Lung (tissue), 12 donors: Measurements from ENCODE around the gene COL11A2. TPM values are rescaled to one million over a fixed set of nuclear protein-coding genes. Genes with fewer than 3 reads are reported as not detected.
A peak's percentile ranks its signal among the peaks of the same experiment; 100 is the strongest.

Source experiments
- ATAC-seq: fragments of 200-7000 bp; cut with Tn5 transposase; one replicate; pipeline ENCODE4 v1.9.1; 2020; ENCODE audit warnings: moderate number of reproducible peaks; ENCODE audit not compliant: insufficient read depth, low FRiP score
- DNase-seq, 3 donors: peaks; one replicate each; pipeline ENCODE4 v3.0.0-alpha.2; 2013 to 2017
- H3K27ac ChIP-seq, 2 donors: one replicate each; pipeline ENCODE4 v1.5.1; 2013; ENCODE audit warnings: mild to moderate bottlenecking in 2 of 2, moderate library complexity in 2 of 2, control low read depth in 1 of 2, inconsistent platforms in 1 of 2, low read depth in 1 of 2, low read length in 1 of 2
- H3K27me3 ChIP-seq, 3 donors: one replicate each; pipeline ENCODE4 v1.5.1; 2013; ENCODE audit warnings: low read length in 2 of 3; ENCODE audit not compliant: control insufficient read depth in 3 of 3, insufficient read depth in 3 of 3
- H3K36me3 ChIP-seq, 4 donors: one replicate each; pipeline ENCODE4 v1.5.1; 2013; ENCODE audit warnings: low read length in 4 of 4, mild to moderate bottlenecking in 1 of 4, moderate library complexity in 1 of 4; ENCODE audit not compliant: control insufficient read depth in 4 of 4, insufficient read depth in 4 of 4
- H3K4me1 ChIP-seq, 5 donors: one replicate each; pipeline ENCODE4 v1.5.1; 2013; ENCODE audit warnings: low read length in 5 of 5, mild to moderate bottlenecking in 2 of 5, moderate library complexity in 1 of 5; ENCODE audit not compliant: control insufficient read depth in 5 of 5, insufficient read depth in 5 of 5
- H3K4me3 ChIP-seq: one replicate; pipeline ENCODE4 v1.5.1; 2013; ENCODE audit warnings: mild to moderate bottlenecking, control low read depth, moderate library complexity
- H3K9ac ChIP-seq, 2 donors: one replicate each; pipeline ENCODE4 v1.5.1; 2013; ENCODE audit warnings: low read length in 2 of 2, control low read depth in 1 of 2; ENCODE audit not compliant: insufficient read depth in 1 of 2
- H3K9me3 ChIP-seq, 4 donors: one replicate each; pipeline ENCODE4 v1.5.1; 2013; ENCODE audit warnings: low read length in 3 of 4, mild to moderate bottlenecking in 1 of 4, moderate library complexity in 1 of 4; ENCODE audit not compliant: control insufficient read depth in 4 of 4, insufficient read depth in 3 of 4
- CTCF ChIP-seq: IDR thresholded peaks from 2 replicates; pipeline ENCODE4 v1.5.1; 2012; ENCODE audit warnings: mild to moderate bottlenecking; ENCODE audit errors: control extremely low read depth, extremely low read depth
- WGBS, 2 donors: extraction: QIAGEN DNeasy Blood & Tissue Kit; methylation state at CpG; one replicate each; pipeline ENCODE4 v1.1.7; 2013; 5-methylcytosine and 5-hydroxymethylcytosine counted together
- polyA plus RNA-seq, 2 donors: library from polyadenylated mRNA; stranded (reverse); fragments of 200-250 nt; gene quantifications; one replicate each; pipeline ENCODE4 v1.2.1, GENCODE V29; 2013
- total RNA-seq, 2 donors: library from RNA; depleted of rRNA in 1 of 2; stranded (reverse); fragments of >200 nt in 1 of 2; gene quantifications; one replicate each; pipeline ENCODE4 v1.2.1, GENCODE V29; 2014 to 2021
- donor health status: control.
- donor health status: control.
- donor health status: Bipolar disorder and iron deficiency.
- donor health status: healthy.
- donor health status: DM: yes; HTN: yes; CAD: no.

Gene COL11A2
- total and polyA plus RNA-seq, 4 donors = 0.32 to 2.4 (median 0.90) TPM

DNA sequence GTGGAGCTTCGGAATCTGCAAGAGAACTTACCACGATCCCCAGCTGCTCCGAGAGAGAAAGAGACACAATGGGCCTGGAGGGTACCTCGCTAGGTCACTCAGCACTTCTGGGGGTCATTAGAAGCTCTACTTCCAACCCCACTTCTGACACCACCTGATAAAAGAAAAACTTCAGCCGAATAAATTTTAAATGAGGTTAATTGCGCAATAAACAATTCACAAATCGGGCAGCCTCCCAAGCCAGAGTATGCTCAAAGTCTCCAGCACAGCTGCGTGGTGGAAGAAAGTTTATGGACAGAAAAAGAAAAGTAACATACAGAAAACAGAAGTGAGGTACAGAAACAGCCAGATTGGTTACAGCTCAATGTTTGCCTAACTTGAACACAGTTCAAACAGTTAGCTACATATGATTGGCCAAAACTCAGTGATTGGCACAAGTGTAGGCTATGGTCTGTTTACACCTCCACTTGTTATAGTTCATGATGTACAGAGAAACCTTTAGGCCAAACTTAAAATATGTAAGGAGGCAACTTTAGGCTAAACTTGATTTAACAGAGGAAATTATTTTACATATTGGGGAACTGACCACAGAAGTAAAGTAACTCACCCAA, 52.6 kb downstream of the COL11A2 start:
- H3K36me3 ChIP-seq = no peaks in the 10 kb centered on the region
- peaks cover 0 to 7% (median 4%) of the 10 kb centered on the region in 3 donors for H3K27me3 ChIP-seq
- no peak for TF ChIP-seq CTCF
- H3K9me3 ChIP-seq = no peaks in the 10 kb centered on the region
- no peaks in the 10 kb centered on the region for H3K4me1 ChIP-seq
- no peak overlapping the region for H3K27ac ChIP-seq
- 63 to 68% methylated on average over 8 of the region's 8 CpGs for WGBS, 2 donors
- peak in 1 of 3 donors; percentile 16 for DNase-seq
- H3K9ac ChIP-seq = no peak overlapping the region
- no peak for ATAC-seq
- no peak overlapping the region for H3K4me3 ChIP-seq

- peaks cover 0 to 2% (median 0%) of the 10 kb centered on the region in 3 donors for H3K27me3 ChIP-seq
- no peak overlapping the region for H3K9ac ChIP-seq
- no peak overlapping the region for H3K27ac ChIP-seq
- no peak for TF ChIP-seq CTCF
- H3K9me3 ChIP-seq = no peaks in the 10 kb centered on the region
- no peak overlapping the region for H3K4me3 ChIP-seq
- WGBS, 2 donors = 60 to 63% methylated on average over 4 of the region's 4 CpGs
- H3K4me1 ChIP-seq = no peaks in the 10 kb centered on the region
- H3K36me3 ChIP-seq = no peaks in the 10 kb centered on the region
- ATAC-seq = no peak
- DNase-seq = no peak
Observed at GRCh38 chr6:33136310-33136900, 55.9 kb downstream of the COL11A2 start.

DNA sequence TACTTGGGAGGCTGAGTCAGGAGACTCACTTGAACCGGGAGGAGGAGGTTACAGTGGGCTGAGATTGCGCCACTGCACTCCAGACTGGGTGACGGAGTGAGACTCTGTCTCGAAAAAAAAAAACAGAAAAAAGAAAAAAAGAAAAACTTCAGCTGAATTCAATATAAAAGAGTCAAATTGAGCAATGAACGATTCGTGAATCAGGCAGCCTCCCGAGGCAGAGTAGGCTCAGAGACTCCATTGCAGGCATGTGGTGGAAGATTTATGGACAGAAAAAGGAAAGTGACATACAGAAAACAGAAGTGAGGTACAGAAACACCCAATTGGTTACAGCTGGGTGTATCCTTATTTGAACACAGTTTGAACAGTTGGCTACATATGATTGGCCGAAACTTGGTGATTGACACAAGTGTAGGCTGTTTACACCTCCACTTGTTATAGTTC, 60.2 kb downstream of the COL11A2 start:
- Histone ChIP-seq H3K27ac (no peak overlapping the region), H3K27me3 (peaks cover 0 to 2% (median 2%) of the 10 kb centered on the region in 3 donors), H3K9ac (no peak overlapping the region), H3K36me3 (no peaks in the 10 kb centered on the region), H3K4me3 (no peak overlapping the region), H3K4me1 (no peaks in the 10 kb centered on the region), H3K9me3 (no peaks in the 10 kb centered on the region)
- no peak for ATAC-seq
- WGBS, 2 donors = 52 to 56% methylated on average over 8 of the region's 8 CpGs
- no peak for TF ChIP-seq CTCF
- DNase-seq = no peak
